HCT116 (cell line): ENCODE data around the gene WWOX. TPM values are rescaled to one million over a fixed set of nuclear protein-coding genes. Genes with fewer than 3 reads are reported as not detected.

Experiments
- ATAC-seq: fragments of 200-7000 bp; cut with Tn5 transposase; 2 replicates; pipeline ENCODE4 v1.9.1; 2020; ENCODE audit warnings: mild to moderate bottlenecking, moderate library complexity
- BruUV-seq: library from RNA; stranded (reverse); fragments of 400-500 nt; replicated peaks from 2 replicates; lab custom pipeline; 2021; lab: Mats Ljungman, UMichigan
- CTCF ChIA-PET: fragments of 300-600 bp; sonication (Branson Sonifier 250); formaldehyde crosslinking; loops from one replicate; lab custom pipeline; 2021; ENCODE audit warnings: antibody characterized with exemption; lab: Charles Lee
- POLR2A ChIA-PET: fragments of 300-600, 350-600 bp; sonication (Branson Sonifier 250); formaldehyde crosslinking; loops from one replicate; lab custom pipeline; 2021; ENCODE audit warnings: antibody characterized with exemption; lab: Charles Lee
- RAD21 ChIA-PET, 2 experiments: fragments of 300-600 bp; sonication (Branson Sonifier 250); formaldehyde crosslinking; loops; one replicate each; lab custom pipeline; 2023; ENCODE audit warnings: low total read pairs in 2 of 2; ENCODE audit not compliant: uncharacterized antibody in 2 of 2, unreplicated experiment in 2 of 2, low non-redundant PET in 1 of 2; lab: Charles Lee
- DNase-seq: peaks from one replicate; pipeline ENCODE4 v3.0.0-alpha.2; 2010; ENCODE audit warnings: low read depth, low spot score
- H2AFZ ChIP-seq: fragments of 200-600 bp; shearing (Covaris generic), sonication (generic); 2 replicates; pipeline ENCODE4 v1.6.1; 2017; ENCODE audit warnings: low read depth, mixed run types, mixed read lengths, antibody characterized with exemption, low read length; ENCODE audit not compliant: poor library complexity, severe bottlenecking
- H3K27ac ChIP-seq: 2 replicates; pipeline ENCODE4 v1.5.1; 2012; ENCODE audit warnings: low read depth, low read length
- H3K27me3 ChIP-seq: fragments of 200-600 bp; sonication (generic); 2 replicates; pipeline ENCODE4 v1.6.1; 2016; ENCODE audit warnings: mixed run types, low read length, mixed read lengths; ENCODE audit not compliant: insufficient read depth
- H3K36me3 ChIP-seq, 2 experiments: fragments of 200-500 bp in 1 of 2; fragments of 200-600 bp in 1 of 2; sonication (Bioruptor generic) in 1 of 2; sonication (generic) in 1 of 2; 2 replicates each; pipeline versions ENCODE4 v1.5.1 to v1.6.1; 2014 to 2016; ENCODE audit warnings: low read length in 2 of 2, inconsistent platforms in 1 of 2, mixed read lengths in 1 of 2, mixed run types in 1 of 2; ENCODE audit not compliant: insufficient read depth in 2 of 2, control insufficient read depth in 1 of 2
- H3K4me1 ChIP-seq, 2 experiments: fragments of 200-600 bp in 1 of 2; sonication (generic) in 1 of 2; 2 replicates each; pipeline versions ENCODE4 v1.5.1 to v1.6.1; 2012 to 2017; ENCODE audit warnings: low read length in 2 of 2, inconsistent platforms in 1 of 2, mild to moderate bottlenecking in 1 of 2, mixed read lengths in 1 of 2, mixed run types in 1 of 2, moderate library complexity in 1 of 2; ENCODE audit not compliant: insufficient read depth in 2 of 2, control insufficient read depth in 1 of 2
- H3K4me2 ChIP-seq: fragments of 200-600 bp; sonication (generic); 2 replicates; pipeline ENCODE4 v1.6.1; 2017; ENCODE audit warnings: mixed run types, low read length, mixed read lengths
- H3K4me3 ChIP-seq, 2 experiments: fragments of 200-600 bp in 1 of 2; sonication (generic) in 1 of 2; replicated peaks in 1 of 2; 2 replicates each; pipeline ENCODE4 v1.5.1; 2011 to 2016; ENCODE audit warnings: low read length in 2 of 2, control low read depth in 1 of 2, low read depth in 1 of 2, mild to moderate bottlenecking in 1 of 2, mixed read lengths in 1 of 2, mixed run types in 1 of 2
- H3K79me2 ChIP-seq: fragments of 200-600 bp; sonication (generic); 2 replicates; pipeline ENCODE4 v1.6.1; 2017; ENCODE audit warnings: mild to moderate bottlenecking, mixed run types, low read length, moderate library complexity, mixed read lengths; ENCODE audit not compliant: insufficient read depth
- H3K9ac ChIP-seq: fragments of 200-600 bp; sonication (generic); 2 replicates; pipeline ENCODE4 v1.6.1; 2016; ENCODE audit warnings: low read length, mixed read lengths
- H3K9me2 ChIP-seq: fragments of 200-600 bp; sonication (generic), shearing (Covaris generic); 2 replicates; pipeline ENCODE4 v1.6.1; 2017; ENCODE audit warnings: mixed run types, mild to moderate bottlenecking, moderate library complexity; ENCODE audit not compliant: insufficient read depth
- H3K9me3 ChIP-seq, 2 experiments: fragments of 200-500 bp in 1 of 2; fragments of 200-600 bp in 1 of 2; sonication (Bioruptor generic) in 1 of 2; sonication (generic) in 1 of 2; 2 replicates each; pipeline ENCODE4 v1.6.1; 2014 to 2017; ENCODE audit warnings: low read length in 2 of 2, mixed read lengths in 2 of 2, inconsistent platforms in 1 of 2, low read depth in 1 of 2, mild to moderate bottlenecking in 1 of 2, mixed run types in 1 of 2, moderate library complexity in 1 of 2; ENCODE audit not compliant: control insufficient read depth in 1 of 2, insufficient read depth in 1 of 2
- H4K20me1 ChIP-seq: fragments of 200-600 bp; sonication (generic), shearing (Covaris generic); 2 replicates; pipeline ENCODE4 v1.6.1; 2017; ENCODE audit warnings: mixed run types, mild to moderate bottlenecking, moderate library complexity; ENCODE audit not compliant: insufficient read depth
- CBX3 ChIP-seq: IDR thresholded peaks from 2 replicates; pipeline ENCODE4 v1.6.1; 2012; ENCODE audit warnings: low read depth
- POLR2A ChIP-seq: IDR thresholded peaks from 2 replicates; pipeline ENCODE4 v1.7.0; 2011; ENCODE audit warnings: borderline replicate concordance; ENCODE audit not compliant: insufficient read depth, insufficient read length; ENCODE audit errors: extremely low read depth
- SIN3A ChIP-seq: IDR thresholded peaks from 2 replicates; pipeline ENCODE4 v1.6.1; 2012; ENCODE audit warnings: low read depth
- SP1 ChIP-seq: IDR thresholded peaks from 2 replicates; pipeline ENCODE4 v1.6.1; 2012; ENCODE audit warnings: low read depth
- SRF ChIP-seq: IDR thresholded peaks from 2 replicates; pipeline ENCODE4 v1.6.1; 2012; ENCODE audit warnings: low read depth
- intact Hi-C: fragments of 100-400 bp; cut with micrococcal nuclease; formaldehyde crosslinking; loops from 2 replicates; pipeline ENCODE4 v1.10.0; 2022
- total RNA-seq: library from RNA; stranded (reverse); gene quantifications from one replicate; pipeline ENCODE4 v1.2.1, GENCODE V29; 2021; ENCODE audit not compliant: unreplicated experiment
- TF ChIP-seq, protein P1 (sequence below): IDR thresholded peaks from 2 replicates; pipeline ENCODE4 v1.6.1; 2012; ENCODE audit warnings: low read depth

The WWOX gene
- total RNA-seq, 1 experiment from 2014 or later: 13.7 TPM

DNA sequence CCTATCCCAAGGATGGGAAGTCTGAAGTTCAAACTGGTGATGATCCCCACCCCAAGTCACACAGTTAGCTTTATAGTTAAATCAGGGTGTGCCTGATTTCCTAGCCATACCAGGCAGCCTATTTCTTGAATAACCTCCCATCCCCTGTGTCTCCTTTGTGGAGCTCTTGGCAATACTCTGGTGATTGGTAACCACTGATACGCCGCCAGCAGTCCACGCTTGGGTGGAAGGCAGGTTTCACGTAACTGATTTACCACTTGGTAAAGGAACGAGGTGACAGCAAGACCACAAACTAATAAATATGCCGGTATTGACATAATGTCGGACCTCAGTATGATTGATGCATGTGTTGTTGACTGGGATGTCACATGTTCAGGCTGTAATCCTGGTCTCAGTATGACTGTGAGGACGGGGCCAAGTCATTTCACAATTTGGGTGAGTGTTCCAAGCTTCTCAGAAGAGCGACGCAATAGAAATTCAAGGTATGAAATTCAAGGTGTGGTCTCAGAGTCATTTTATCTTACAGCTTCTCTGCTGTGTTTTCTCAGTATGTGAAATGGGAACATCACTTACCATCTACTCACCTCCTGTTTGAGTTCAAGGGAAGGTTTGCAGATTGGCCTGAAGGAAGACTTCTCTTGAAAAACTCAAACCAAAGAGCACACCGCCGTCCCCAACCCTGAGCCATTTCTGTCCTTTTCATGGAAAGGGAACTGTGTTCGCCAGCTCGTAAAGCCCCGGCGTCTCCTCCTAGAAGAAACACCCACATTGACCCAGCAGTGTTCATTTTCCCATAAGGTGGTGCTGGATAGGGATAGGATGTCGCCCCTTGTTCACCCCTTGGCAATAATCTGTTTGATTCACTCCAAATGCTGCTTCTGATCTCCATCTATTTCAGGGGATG, 678.9 kb downstream of the WWOX start:
- Histone ChIP-seq H3K9ac (no peak overlapping the region), H3K27ac (no peak overlapping the region), H3K36me3 (no peaks in the 10 kb centered on the region), H2AFZ (no peak overlapping the region), H3K4me2 (no peak overlapping the region), H3K27me3 (no peaks in the 10 kb centered on the region), H3K9me3 (peaks cover 3 to 10% of the 10 kb centered on the region in 2 experiments; a peak in 2 of 4 replicates), H3K4me3 (no peak overlapping the region), H4K20me1 (no peaks in the 10 kb centered on the region), H3K9me2 (no peaks in the 10 kb centered on the region), H3K4me1 (no peaks in the 10 kb centered on the region), H3K79me2 (no peaks in the 10 kb centered on the region)
- intact Hi-C loops: no loop called here
- POLR2A ChIA-PET: no interaction called here
- RAD21 ChIA-PET: no interaction called here
- CTCF ChIA-PET: no interaction called here
- DNase-seq (no peak), ATAC-seq (no peak)
- BruUV-seq: no TSS peak
- TF ChIP-seq SP1: no peak
- TF ChIP-seq POLR2A: no peak
- TF ChIP-seq, protein P1, sequence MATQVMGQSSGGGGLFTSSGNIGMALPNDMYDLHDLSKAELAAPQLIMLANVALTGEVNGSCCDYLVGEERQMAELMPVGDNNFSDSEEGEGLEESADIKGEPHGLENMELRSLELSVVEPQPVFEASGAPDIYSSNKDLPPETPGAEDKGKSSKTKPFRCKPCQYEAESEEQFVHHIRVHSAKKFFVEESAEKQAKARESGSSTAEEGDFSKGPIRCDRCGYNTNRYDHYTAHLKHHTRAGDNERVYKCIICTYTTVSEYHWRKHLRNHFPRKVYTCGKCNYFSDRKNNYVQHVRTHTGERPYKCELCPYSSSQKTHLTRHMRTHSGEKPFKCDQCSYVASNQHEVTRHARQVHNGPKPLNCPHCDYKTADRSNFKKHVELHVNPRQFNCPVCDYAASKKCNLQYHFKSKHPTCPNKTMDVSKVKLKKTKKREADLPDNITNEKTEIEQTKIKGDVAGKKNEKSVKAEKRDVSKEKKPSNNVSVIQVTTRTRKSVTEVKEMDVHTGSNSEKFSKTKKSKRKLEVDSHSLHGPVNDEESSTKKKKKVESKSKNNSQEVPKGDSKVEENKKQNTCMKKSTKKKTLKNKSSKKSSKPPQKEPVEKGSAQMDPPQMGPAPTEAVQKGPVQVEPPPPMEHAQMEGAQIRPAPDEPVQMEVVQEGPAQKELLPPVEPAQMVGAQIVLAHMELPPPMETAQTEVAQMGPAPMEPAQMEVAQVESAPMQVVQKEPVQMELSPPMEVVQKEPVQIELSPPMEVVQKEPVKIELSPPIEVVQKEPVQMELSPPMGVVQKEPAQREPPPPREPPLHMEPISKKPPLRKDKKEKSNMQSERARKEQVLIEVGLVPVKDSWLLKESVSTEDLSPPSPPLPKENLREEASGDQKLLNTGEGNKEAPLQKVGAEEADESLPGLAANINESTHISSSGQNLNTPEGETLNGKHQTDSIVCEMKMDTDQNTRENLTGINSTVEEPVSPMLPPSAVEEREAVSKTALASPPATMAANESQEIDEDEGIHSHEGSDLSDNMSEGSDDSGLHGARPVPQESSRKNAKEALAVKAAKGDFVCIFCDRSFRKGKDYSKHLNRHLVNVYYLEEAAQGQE: no peak
- TF ChIP-seq SIN3A: no peak
- TF ChIP-seq SRF: no peak
- no peak for TF ChIP-seq CBX3
